NCI-H524 (cell line): ENCODE measurements around the gene ALG14.

Source experiments
- DNase-seq, 2 experiments: peaks; one replicate each; lab custom pipeline; 2025; lab: John Stamatoyannopoulos, UW

The ALG14 gene

GRCh38 chr1:94928293-94928939, 144.3 kb downstream of the ALG14 start:
- DNase-seq: no peak

GRCh38 chr1:94927405-94928175, 145.2 kb downstream of the ALG14 start:
- DNase-seq: no peak

- peak; percentile 71 to 84 for DNase-seq
Observed at GRCh38 chr1:94926915-94927404, 145.8 kb downstream of the ALG14 start, which contains the start of gene CNN3. Gene CNN3, minus strand, starts transcription at chr1:94927110. Its CDS starts 216 bp downstream, at chr1:94926894.

GRCh38 chr1:94926126-94926914, 146.4 kb downstream of the ALG14 start:
- peak; percentile 56 to 60 for DNase-seq

GRCh38 chr1:94925561-94926125, 147.1 kb downstream of the ALG14 start:
- peak; percentile 45 to 70 for DNase-seq

GRCh38 chr1:94925004-94925403, 147.7 kb downstream of the ALG14 start:
- no peak for DNase-seq
